Aorta (tissue), 5 donors: ENCODE results near the gene FMNL2. TPM values are rescaled to one million over a fixed set of nuclear protein-coding genes. Genes with fewer than 3 reads are reported as not detected.
A peak's percentile ranks its signal among the peaks of the same experiment; 100 is the strongest.

Experiments used
- ATAC-seq: fragments of 200-7000 bp; cut with Tn5 transposase; one replicate; pipeline ENCODE4 v1.9.1; 2022; ENCODE audit warnings: moderate library complexity; ENCODE audit not compliant: low FRiP score
- DNase-seq, 2 donors: peaks; one replicate each; pipeline ENCODE4 v3.0.0-alpha.2; 2020
- H3K27ac ChIP-seq, 2 donors: one replicate each; pipeline ENCODE4 v1.5.1; 2013; ENCODE audit warnings: low read length in 2 of 2, mild to moderate bottlenecking in 2 of 2, moderate library complexity in 2 of 2, control low read depth in 1 of 2, inconsistent platforms in 1 of 2, low read depth in 1 of 2
- H3K27me3 ChIP-seq, 2 donors: one replicate each; pipeline ENCODE4 v1.6.1; 2013; ENCODE audit warnings: control low read depth in 1 of 2, low read length in 1 of 2, mild to moderate bottlenecking in 1 of 2, moderate library complexity in 1 of 2; ENCODE audit not compliant: insufficient read depth in 2 of 2, control insufficient read depth in 1 of 2
- H3K36me3 ChIP-seq, 2 donors: one replicate each; pipeline ENCODE4 v1.6.1; 2013; ENCODE audit warnings: control low read depth in 1 of 2, low read length in 1 of 2, mild to moderate bottlenecking in 1 of 2; ENCODE audit not compliant: insufficient read depth in 2 of 2, control insufficient read depth in 1 of 2
- H3K4me1 ChIP-seq, 2 donors: one replicate each; pipeline ENCODE4 v1.6.1; 2013; ENCODE audit warnings: low read length in 2 of 2, control low read depth in 1 of 2, mild to moderate bottlenecking in 1 of 2, moderate library complexity in 1 of 2; ENCODE audit not compliant: insufficient read depth in 2 of 2, control insufficient read depth in 1 of 2
- H3K4me3 ChIP-seq, 2 donors: one replicate each; pipeline ENCODE4 v1.5.1; 2013; ENCODE audit warnings: low read length in 2 of 2, control low read depth in 1 of 2, mild to moderate bottlenecking in 1 of 2
- H3K9me3 ChIP-seq: one replicate; pipeline ENCODE4 v1.6.1; 2013; ENCODE audit warnings: mild to moderate bottlenecking, low read length; ENCODE audit not compliant: control insufficient read depth
- WGBS, 2 donors: extraction: QIAGEN DNeasy Blood & Tissue Kit; methylation state at CpG; one replicate each; pipeline ENCODE4 v1.1.7; 2013; 5-methylcytosine and 5-hydroxymethylcytosine counted together
- intact Hi-C, 2 donors: fragments of 100-400 bp; cut with DNase I; formaldehyde crosslinking; loops; one replicate each; pipeline versions ENCODE4 v1.14.2 to v1.15.0; 2022
- polyA plus RNA-seq, 2 donors: library from polyadenylated mRNA; stranded (reverse); fragments of 200-250 nt; gene quantifications; one replicate each; pipeline ENCODE4 v1.2.3, GENCODE V29; 2013
- total RNA-seq, 2 donors: library from RNA; stranded (reverse); fragmentation: NEBNext Ultra II Directional; extraction: Animal tissue kit (Norgen Biotek cat#: 25700); gene quantifications; one replicate each; pipeline ENCODE4 v1.2.1, GENCODE V29; 2021
- donor health status: healthy with polysubstance abuse.
- donor health status: Bipolar disorder and iron deficiency.
- donor health status: DM: no; HTN: no; CAD: no.
- donor health status: DM: no; HTN: no; CAD: no.
- donor health status: DM: yes; HTN: yes; CAD: no.

FMNL2 gene
- total and polyA plus RNA-seq, 4 donors, result 10.7 to 55.1 (median 33.7) TPM

DNA sequence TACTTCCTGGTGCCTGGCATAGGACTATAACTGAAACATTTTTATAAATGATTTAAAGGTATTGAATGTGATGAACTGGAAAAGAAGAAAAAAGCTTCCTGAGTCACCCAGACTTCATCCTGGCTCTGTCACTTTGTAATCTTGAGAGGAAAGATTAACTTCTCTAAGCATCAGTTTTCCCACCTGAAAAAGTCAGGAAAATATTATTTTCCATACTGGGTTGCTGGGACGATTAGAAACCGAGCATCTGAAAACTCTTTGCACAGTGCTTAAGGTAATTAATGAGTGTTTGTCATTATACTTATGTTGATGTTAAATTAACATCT, 71.8 kb downstream of the FMNL2 start:
- H3K27me3 ChIP-seq, result no peaks in the 10 kb centered on the region
- WGBS, 2 donors, result 67 to 71% methylated on average over 2 of the region's 2 CpGs
- intact Hi-C loops, result loop anchor here (10.0 kb wide), 2 partner anchors 128 to 182 kb away; no protein-coding TSS in a partner anchor
- H3K4me3 ChIP-seq, result no peak overlapping the region
- no peaks in the 10 kb centered on the region for H3K36me3 ChIP-seq
- H3K4me1 ChIP-seq, result peaks cover 3 to 22% of the 10 kb centered on the region in 2 donors
- no peaks in the 10 kb centered on the region for H3K9me3 ChIP-seq
- peak overlapping the region in 1 of 2 donors; percentile 57 for H3K27ac ChIP-seq
- no peak for DNase-seq
- ATAC-seq, result no peak

GRCh38 chr2:152407204-152407721, 72.3 kb downstream of the FMNL2 start:
- Histone ChIP-seq H3K27me3 (no peaks in the 10 kb centered on the region), H3K4me3 (no peak overlapping the region), H3K36me3 (no peaks in the 10 kb centered on the region), H3K27ac (peak overlapping the region in 1 of 2 donors; percentile 32), H3K4me1 (peaks cover 3 to 19% of the 10 kb centered on the region in 2 donors), H3K9me3 (no peaks in the 10 kb centered on the region)
- DNase-seq (peak; percentile 73 to 79), ATAC-seq (peak; percentile 64)
- 2 to 6% methylated on average over 8 of the region's 8 CpGs for WGBS, 2 donors
- intact Hi-C loops, result loop anchor here (10.0 kb wide), 2 partner anchors 128 to 182 kb away; no protein-coding TSS in a partner anchor

DNA sequence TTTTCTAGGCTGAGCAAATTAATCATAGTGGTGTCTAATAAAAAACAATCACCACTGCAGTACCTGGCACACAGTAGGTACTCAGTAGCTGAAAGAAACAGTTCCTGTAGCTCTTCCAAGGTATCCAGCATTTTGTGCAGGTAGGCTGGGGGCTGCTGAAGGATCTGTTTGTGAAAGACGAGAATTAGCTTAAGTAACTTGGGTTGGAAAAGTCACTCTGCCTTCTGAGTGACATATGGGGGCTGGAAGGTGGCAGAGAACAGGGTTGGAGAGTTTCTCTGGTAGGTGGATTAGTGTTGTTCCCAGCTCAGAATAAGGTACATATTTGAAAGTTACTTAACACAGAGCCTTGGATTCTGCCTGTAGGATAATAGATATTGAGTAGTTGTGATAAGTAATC, 72.8 kb downstream of the FMNL2 start:
- DNase-seq, result no peak
- H3K27me3 ChIP-seq, result no peaks in the 10 kb centered on the region
- H3K4me1 ChIP-seq, result peaks cover 3 to 16% of the 10 kb centered on the region in 2 donors
- no peak for ATAC-seq
- intact Hi-C loops, result loop anchor here (10.0 kb wide), 2 partner anchors 127 to 183 kb away; no protein-coding TSS in a partner anchor
- no peaks in the 10 kb centered on the region for H3K36me3 ChIP-seq
- peak overlapping the region in 1 of 2 donors; percentile 6 for H3K27ac ChIP-seq
- no peaks in the 10 kb centered on the region for H3K9me3 ChIP-seq
- H3K4me3 ChIP-seq, result no peak overlapping the region
- WGBS, 2 donors, result 56 to 70% methylated on average over 1 of the region's 1 CpG

DNA sequence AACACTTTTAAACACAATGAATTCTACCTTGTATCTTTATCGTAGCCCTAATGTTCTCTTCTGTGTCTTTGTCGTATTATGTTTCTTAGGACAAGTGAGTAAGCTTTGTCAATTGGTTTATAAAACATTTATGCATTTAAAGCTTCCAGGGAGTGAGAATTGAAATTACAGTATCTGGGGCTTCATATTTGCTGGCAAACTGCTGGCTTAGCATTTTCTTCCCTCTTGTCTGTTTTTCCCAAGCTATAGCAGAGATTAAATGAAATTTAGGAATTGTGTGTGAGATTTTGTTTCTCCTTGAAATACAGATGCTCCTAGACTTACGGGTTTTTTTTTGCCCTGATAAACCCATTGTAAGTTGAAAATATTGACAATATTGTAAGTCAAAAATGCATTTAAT, 73.3 kb downstream of the FMNL2 start:
- intact Hi-C loops, result loop anchor here (10.0 kb wide), 2 partner anchors 127 to 183 kb away; no protein-coding TSS in a partner anchor
- no peak for DNase-seq
- no peak overlapping the region for H3K4me3 ChIP-seq
- no peaks in the 10 kb centered on the region for H3K9me3 ChIP-seq
- no peak for ATAC-seq
- no peaks in the 10 kb centered on the region for H3K27me3 ChIP-seq
- peaks cover 3 to 12% of the 10 kb centered on the region in 2 donors for H3K4me1 ChIP-seq
- no peaks in the 10 kb centered on the region for H3K36me3 ChIP-seq
- H3K27ac ChIP-seq, result no peak overlapping the region
- WGBS, 2 donors, result 97 to 98% methylated on average over 3 of the region's 3 CpGs

DNA sequence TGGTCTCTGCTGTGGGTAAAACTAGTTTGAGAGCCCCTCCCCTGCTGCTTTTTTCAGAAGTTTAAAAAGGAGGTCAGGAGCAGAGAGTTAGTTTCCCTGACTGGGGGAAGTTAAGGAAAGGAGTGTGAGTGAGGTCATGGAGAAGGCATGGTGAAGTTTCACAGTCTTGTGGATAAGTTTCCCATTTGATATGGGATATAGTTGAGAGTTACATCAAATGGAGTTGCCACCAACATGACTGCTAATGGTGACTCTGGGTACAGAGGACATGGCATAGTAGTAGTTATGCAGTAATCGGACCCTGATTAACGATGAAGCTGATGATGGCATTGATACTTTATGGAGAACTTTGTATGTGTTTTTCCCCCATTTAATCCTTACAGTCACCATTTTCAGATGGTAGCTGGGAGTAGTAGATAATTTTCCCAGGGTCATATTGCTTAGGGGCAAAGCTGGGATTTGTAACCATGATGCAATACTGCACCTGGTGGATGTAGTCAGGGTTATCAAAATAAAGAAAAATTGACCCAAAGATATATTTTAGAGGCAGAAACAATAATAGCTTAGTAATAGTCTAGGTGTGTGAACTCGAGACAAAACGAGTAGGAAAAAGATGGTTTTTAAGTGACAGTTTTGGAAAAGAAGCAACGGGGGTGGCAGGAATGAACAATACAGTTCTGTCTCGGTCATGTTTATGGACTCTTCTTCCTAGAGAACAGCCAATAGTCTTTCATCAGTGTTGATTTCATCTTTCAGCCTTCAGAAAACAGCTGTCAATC, 74.6 kb downstream of the FMNL2 start:
- WGBS, 2 donors, result 97 to 98% methylated on average over 6 of the region's 6 CpGs
- Histone ChIP-seq H3K36me3 (no peaks in the 10 kb centered on the region), H3K4me3 (no peak overlapping the region), H3K4me1 (peaks cover 3 to 12% of the 10 kb centered on the region in 2 donors), H3K27ac (no peak overlapping the region), H3K27me3 (no peaks in the 10 kb centered on the region), H3K9me3 (no peaks in the 10 kb centered on the region)
- intact Hi-C loops, result loop anchor here (10.0 kb wide), 2 partner anchors 125 to 185 kb away; no protein-coding TSS in a partner anchor
- ATAC-seq (no peak), DNase-seq (no peak)

DNA sequence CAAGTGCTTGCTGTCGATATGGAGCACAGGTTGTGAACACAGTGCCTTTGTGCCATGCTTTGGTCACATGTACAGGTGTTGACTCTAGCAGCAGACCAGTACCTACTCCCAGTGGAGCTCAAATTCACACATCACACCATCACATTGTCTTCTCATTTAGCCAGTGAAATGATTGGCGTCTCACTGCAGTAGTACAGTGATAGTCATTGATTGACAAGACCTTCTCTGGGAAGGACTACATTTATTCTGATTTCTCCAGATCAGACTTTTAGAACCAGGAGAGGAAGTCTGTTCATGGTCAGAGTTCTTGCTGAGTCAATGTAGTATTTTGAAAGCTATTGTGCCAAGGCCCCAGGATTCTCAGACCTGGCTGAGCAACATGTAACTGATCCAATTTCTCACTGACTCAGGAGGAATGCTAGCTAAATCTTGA, 75.2 kb downstream of the FMNL2 start:
- WGBS, 2 donors, result 90 to 95% methylated on average over 2 of the region's 2 CpGs
- ATAC-seq, result no peak

GRCh38 chr2:152411154-152411553, 76.2 kb downstream of the FMNL2 start:
- Histone ChIP-seq H3K4me3 (no peak overlapping the region), H3K27me3 (no peaks in the 10 kb centered on the region), H3K9me3 (no peaks in the 10 kb centered on the region), H3K36me3 (no peaks in the 10 kb centered on the region), H3K27ac (no peak overlapping the region), H3K4me1 (peaks cover 6 to 8% of the 10 kb centered on the region in 2 donors)
- intact Hi-C loops, result no loop called here
- DNase-seq (no peak), ATAC-seq (no peak)

More for the DNA sequence above, 75.2 kb downstream of the FMNL2 start:
- DNase-seq, result peak in 1 of 2 donors; percentile 34
- Histone ChIP-seq H3K9me3 (no peaks in the 10 kb centered on the region), H3K36me3 (no peaks in the 10 kb centered on the region), H3K4me3 (no peak overlapping the region), H3K4me1 (peaks cover 5 to 6% of the 10 kb centered on the region in 2 donors), H3K27ac (peak overlapping the region in 1 of 2 donors; percentile 0), H3K27me3 (no peaks in the 10 kb centered on the region)
- intact Hi-C loops, result no loop called here

GRCh38 chr2:152413228-152414030, 78.5 kb downstream of the FMNL2 start:
- no peak for DNase-seq
- Histone ChIP-seq H3K27me3 (no peaks in the 10 kb centered on the region), H3K4me3 (no peak overlapping the region), H3K27ac (no peak overlapping the region), H3K9me3 (no peaks in the 10 kb centered on the region), H3K36me3 (no peaks in the 10 kb centered on the region), H3K4me1 (peaks cover 6 to 8% of the 10 kb centered on the region in 2 donors)
- intact Hi-C loops, result no loop called here
- 82 to 85% methylated on average over 3 of the region's 3 CpGs for WGBS, 2 donors
- no peak for ATAC-seq
